Coronary artery (tissue), 2 donors: ENCODE measurements around the gene CA5A.

Source experiments
- DNase-seq: peaks from one replicate; pipeline ENCODE4 v3.0.0-alpha.2; 2017; ENCODE audit warnings: low spot score
- H3K27ac ChIP-seq, 2 donors: fragments of 200-600 bp; sonication (generic); one replicate each; pipeline ENCODE4 v1.5.1; 2016 to 2019
- H3K4me3 ChIP-seq: fragments of 200-600 bp; sonication (generic); 2 replicates; pipeline ENCODE4 v1.5.1; 2016; ENCODE audit warnings: mild to moderate bottlenecking, moderate library complexity
- TF ChIP-seq, protein P1 (sequence below): fragments of 200-600 bp; sonication (generic); IDR thresholded peaks from one replicate; pipeline ENCODE4 v1.5.1; 2019; ENCODE audit warnings: antibody characterized with exemption

The CA5A gene

DNA sequence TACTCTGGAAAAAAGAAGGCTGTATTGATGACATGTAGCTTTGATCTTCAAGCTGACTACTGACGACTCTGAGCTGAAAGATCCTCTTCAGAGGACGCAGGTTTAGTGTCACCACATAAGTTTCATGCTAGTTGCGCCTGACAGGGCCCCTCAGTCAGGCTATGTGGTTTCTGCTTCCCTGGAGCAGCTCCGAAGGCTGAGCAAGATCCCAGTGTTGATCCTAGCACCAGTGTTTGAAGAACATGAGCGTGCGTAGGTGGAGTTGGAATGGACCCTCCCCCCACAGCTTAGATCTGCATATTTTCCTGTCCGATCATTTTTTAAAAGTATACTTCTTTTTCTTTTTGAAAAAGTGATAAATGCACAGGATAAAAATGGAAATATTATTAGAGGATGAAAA lies 32.2 kb upstream of the CA5A start:
- Histone ChIP-seq H3K4me3 (no peak overlapping the region), H3K27ac (no peak overlapping the region)
- TF ChIP-seq, protein P1, sequence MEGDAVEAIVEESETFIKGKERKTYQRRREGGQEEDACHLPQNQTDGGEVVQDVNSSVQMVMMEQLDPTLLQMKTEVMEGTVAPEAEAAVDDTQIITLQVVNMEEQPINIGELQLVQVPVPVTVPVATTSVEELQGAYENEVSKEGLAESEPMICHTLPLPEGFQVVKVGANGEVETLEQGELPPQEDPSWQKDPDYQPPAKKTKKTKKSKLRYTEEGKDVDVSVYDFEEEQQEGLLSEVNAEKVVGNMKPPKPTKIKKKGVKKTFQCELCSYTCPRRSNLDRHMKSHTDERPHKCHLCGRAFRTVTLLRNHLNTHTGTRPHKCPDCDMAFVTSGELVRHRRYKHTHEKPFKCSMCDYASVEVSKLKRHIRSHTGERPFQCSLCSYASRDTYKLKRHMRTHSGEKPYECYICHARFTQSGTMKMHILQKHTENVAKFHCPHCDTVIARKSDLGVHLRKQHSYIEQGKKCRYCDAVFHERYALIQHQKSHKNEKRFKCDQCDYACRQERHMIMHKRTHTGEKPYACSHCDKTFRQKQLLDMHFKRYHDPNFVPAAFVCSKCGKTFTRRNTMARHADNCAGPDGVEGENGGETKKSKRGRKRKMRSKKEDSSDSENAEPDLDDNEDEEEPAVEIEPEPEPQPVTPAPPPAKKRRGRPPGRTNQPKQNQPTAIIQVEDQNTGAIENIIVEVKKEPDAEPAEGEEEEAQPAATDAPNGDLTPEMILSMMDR, result no peak
- DNase-seq, result no peak

DNA sequence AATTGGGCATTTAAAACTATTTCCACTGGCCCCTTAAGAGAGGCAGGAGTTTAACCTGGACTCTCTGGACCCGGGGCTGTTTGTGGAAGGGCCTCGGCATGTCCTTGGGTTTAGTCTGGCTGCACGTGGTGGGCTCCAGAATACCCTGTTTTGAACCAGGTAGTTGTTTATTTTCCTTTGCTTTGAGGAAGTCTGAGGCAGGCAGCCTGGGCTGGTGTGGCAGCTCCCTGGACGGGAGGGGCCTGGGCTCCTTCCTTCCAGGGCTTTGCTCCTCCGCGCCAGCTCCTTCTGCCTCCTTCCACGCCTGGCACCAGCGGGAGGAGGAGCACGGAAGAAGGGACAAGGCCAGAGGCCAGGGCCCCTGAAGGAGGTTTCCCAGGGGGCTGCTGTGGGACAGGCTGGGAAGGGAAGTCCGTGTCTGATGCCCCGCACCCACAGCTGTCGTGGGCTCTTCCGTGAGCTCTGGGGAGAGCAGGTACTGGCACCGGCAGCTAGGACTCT lies 30.4 kb upstream of the CA5A start:
- TF ChIP-seq, protein P1, result no peak
- no peak for DNase-seq
- Histone ChIP-seq H3K4me3 (peak overlapping the region; percentile 53), H3K27ac (peak overlapping the region; percentile 67 to 73)

DNA sequence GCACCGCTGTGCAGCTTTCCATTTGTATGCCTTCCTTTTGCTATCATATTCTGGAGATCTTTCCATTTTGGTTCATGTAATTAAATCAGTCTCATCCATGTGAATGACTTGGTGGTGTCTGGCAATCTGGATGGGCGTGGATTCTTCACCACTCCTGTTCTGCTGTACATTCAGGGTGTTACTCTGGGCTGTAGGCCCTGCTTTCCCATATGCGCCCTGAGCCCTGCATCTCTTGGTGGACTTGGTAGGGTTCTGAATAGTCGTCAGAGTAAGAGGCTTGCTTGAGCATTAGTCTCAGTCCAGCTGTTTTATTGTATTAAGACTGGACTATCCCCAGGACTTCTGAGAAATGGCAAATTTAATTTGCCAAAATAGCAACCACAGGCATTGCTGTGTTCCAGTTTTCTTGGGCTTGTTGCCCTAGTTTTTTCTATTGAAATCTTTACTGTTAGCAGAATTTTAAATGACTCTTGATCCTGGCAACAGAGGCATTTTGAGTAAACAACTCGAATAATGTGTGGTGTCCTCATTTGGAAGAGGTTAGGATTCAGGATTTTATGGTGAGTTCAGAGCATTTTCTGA lies 29.8 kb upstream of the CA5A start:
- TF ChIP-seq, protein P1, result no peak
- DNase-seq, result no peak
- Histone ChIP-seq H3K27ac (peak overlapping the region; percentile 67 to 73), H3K4me3 (peak overlapping the region; percentile 53)

DNA sequence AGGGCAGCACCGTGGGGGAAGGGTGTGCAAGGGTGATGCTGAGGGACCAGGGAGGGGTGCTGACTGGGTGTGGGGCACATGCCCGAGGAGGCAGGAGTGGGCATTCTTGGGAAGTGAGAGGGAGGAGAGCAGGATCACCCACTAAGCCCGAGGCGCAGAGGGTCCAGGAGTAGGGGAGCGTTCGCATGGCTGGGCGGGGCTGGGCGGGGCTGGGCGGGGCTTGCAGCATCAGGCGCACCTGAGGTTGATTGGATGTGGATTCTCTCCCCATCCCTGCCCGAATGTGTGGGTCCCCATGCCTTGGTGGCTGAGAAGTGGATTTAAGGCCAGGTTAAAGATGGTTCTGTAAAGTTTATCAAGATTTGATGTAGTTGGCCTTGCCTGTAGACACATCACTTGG lies 29.1 kb upstream of the CA5A start:
- H3K4me3 ChIP-seq, result no peak overlapping the region
- TF ChIP-seq, protein P1, result no peak
- H3K27ac ChIP-seq, result peak overlapping the region; percentile 67 to 73
- no peak for DNase-seq

DNA sequence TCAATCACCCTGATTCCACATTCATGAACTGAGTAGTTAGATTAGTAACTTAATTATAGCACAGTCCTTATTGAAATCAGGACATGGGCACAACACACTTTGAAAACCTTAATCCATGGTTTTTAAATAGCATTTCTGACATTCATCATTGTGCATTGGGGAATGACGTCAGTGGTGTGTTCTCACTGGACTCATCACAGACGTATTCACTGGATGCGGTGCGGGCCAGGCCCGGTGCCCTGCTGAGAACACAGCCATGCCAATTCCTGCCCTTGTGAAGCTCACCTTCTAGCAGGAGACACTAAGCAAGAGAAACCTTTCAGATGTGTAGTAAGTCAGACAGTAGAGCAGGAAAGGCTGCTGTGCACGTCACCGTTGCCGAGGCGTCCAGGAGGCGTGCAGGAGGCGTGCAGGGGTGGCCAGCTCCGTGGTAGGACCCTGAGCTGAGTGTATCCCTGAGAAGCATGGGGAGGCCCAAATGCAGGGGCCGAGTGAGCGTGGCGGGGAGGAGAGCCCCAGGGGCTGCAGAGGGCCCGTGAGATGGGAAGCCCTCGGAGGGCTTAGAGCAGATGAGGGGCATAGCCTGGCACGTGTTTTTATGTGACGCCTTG lies 27.8 kb upstream of the CA5A start:
- TF ChIP-seq, protein P1, result no peak
- no peak for DNase-seq
- Histone ChIP-seq H3K4me3 (no peak overlapping the region), H3K27ac (peak overlapping the region in 1 of 2 donors; percentile 15)

DNA sequence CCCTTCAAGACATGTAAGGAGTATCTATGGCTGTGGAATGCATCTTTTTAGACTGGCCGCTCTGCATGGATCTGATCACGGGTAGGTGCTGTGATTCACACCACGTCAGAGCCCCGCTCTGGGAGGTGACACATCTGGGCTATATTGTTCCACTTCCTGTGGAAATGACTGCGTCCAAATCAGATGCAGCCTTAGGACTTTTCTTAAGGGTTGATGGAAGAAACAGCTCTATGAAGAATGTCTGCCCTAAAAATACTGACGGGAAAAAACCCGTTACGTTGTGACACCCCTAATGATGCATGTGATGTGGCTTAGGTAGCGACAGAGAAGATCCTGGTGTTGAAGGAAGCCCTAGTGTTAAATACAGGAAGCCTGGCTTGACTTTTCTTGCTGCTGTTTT lies 27.1 kb upstream of the CA5A start:
- TF ChIP-seq, protein P1, result no peak
- DNase-seq, result no peak
- Histone ChIP-seq H3K4me3 (no peak overlapping the region), H3K27ac (peak overlapping the region in 1 of 2 donors; percentile 3)

DNA sequence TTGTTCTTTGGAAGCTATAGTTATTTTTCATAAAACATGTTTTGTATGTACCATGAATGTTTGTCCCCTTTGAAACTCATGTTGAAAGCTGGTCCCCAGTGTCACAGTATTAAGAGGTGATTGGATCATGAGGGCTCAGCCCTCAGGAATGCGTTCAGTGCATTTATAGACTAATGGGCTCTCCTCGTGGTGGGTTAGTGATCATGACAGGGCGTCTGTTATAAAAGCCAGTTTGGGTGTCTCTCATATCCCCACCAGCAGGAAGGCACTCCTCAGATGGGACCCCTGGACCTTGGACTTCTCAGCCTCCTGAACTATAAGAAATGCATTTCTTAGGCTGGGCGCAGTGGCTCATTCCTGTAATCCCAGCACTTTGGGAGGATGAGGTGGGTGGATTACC lies 25.3 kb upstream of the CA5A start:
- no peak for DNase-seq
- Histone ChIP-seq H3K4me3 (no peak overlapping the region), H3K27ac (no peak overlapping the region)
- TF ChIP-seq, protein P1, result no peak
